Middle frontal gyrus (tissue), 1 donor: ENCODE data around the gene VPS16.

Experiments used
- DNase-seq: peaks from one replicate; pipeline ENCODE4 v3.0.0-alpha.2; 2015; ENCODE audit warnings: low spot score; ENCODE audit errors: extremely low spot score

VPS16 gene

DNA sequence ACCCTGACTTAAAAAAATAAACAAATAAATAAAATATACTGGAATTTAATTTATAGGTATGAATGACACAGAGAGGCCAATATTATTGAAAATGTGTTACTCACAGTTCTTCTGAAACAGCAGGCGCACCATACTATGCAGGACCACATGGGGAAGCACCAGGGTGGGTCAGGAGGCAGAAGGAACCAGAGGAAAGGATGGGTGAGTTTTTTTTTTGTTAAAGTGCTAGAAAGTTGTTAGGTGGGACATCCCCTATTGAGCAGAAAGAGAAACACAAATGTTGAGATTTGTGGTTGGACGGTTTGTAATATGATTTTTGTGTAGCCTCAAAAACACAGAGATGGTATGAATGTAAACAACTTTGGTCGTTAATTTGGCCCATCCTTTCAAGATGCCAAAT lies 58.7 kb downstream of the VPS16 start:
- DNase-seq = no peak

DNA sequence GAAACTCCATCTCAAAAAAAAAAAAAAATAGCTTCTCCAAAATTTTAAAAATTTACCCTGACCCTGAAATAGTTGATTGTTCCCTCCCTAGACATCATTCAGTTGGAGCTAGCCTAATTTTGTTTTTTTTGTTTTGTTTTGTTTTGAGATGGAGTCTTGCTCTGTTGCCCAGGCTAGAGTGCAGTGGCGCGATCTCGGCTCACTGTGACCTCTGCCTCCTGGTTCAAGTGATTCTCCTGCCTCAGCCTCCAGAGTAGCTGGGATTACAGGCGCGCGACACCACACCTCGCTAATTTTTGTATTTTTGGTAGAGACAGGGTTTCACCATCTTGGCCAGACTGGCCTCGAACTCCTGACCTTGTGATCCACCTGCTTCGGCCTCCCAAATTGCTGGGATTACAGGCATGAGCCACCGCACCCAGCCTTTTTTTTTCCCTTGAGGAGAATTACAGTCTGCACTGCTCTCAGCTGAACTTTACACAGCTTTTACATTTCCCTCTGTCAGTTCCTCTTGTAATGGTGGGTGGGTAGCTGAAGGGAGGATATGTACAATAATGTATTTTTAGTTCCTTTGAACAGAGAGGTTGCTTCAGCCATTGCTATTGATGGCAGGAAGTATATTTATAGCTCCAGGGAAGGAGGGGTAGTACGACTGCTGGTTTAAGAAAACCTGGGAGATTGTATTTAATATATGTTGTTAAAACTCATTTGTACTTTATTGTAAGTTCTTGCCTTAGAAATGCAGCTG lies 60.5 kb downstream of the VPS16 start:
- no peak for DNase-seq

DNA sequence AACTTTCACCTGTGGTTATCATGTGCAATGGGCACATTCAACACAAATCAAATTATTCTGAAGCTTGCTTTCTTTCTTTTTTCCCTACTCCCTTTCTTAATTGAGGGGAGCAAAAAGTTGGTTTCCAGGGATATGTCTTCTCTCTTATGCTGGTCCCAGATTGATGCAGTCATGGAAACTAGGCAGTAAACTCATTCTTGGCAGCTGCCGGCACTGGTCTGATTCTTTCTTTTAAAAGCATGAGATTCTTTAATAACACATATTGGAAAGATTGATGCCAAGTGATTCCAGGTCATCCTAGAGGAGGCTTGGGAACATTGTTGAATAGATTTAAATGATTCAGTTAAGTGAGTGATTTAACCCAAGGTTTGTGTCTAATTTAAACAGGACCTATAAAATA lies 61.7 kb downstream of the VPS16 start:
- DNase-seq = no peak

DNA sequence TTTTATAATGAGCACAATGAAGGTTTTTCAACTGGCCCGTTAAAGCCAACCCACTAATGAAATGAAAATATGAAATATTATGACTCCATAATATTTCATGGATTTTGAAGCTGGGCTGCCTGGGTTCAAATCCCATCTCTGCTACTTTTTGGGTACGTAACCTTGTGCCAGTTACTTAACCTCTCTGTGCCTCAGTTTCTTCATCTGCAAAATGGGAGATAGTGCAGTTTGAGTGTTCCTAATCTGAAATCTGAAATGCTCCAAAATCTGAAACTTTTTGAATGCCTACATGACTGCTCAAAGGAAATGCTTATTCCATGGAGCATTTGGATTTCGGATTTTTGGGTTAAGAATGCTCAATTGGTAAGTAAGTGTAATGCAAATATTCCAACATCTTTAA lies 62.3 kb downstream of the VPS16 start:
- DNase-seq = no peak

DNA sequence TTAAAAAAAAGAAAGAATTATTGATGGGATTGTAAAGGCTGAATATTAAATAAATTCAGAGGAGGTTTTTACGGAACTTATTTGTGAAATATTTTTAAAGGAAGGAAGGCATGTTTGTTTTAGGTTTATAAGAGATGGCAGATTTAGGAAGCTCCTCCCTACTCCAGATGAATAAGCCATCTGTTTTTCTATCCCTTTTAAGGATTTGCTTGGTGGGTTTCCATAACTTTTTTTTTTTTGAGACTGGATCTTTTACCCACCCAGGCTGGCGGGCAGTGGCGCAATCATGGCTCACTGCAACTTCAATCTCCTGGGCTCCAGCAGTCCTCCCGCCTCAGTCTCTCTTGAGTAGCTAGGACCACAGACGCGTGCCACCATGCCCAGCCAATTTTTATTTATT lies 63.1 kb downstream of the VPS16 start:
- no peak for DNase-seq

DNA sequence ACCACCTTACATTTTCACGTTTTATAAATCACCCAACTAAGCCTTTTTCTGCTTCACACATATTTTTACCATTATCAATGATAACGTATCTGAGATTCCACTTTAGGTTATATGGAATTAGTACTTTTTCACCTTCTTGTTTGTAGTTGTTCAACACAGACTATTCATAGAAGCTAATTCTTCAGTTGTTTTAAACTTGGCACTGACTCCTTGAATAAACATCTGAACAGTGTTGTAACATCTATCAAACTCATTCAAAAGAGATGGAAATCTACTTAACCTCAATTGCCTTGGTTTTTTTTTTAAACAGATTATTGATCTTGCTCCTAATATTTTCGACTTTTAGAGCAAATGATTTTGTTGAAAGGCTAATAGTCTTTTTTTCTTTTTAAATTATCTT lies 67.0 kb downstream of the VPS16 start:
- DNase-seq = no peak

DNA sequence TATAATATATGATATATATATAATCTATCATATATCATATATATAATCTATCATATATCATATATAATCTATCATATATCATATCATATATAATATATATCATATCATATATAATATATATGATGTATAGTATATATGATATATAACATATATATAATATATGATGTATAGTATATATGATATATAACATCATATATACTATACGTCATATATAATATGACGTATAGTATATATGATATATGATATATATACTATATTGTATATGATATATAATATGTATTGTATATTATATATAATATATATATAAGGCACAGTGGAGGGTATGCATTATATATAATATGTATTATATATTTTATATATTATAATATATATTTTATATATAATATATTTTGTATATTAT lies 69.4 kb downstream of the VPS16 start:
- DNase-seq = no peak

DNA sequence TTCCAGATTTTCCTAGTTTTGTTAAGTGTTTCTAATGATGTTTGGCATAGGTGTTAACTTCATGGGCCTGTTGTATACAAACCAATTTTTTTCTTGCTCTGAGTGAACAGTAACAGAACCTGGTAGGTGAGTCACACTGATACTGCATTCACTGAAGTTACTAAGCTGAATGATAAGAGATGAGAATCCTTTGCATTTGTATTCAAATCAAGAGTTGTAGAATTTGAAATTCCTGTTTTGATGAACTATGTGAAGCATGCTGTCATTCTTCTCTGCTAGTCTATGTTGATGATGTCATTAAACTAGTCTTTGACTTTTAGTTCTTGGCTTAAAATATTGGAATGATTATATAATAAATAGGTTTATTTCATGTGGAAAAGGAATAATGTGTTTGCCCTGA lies 70.7 kb downstream of the VPS16 start:
- DNase-seq = no peak

DNA sequence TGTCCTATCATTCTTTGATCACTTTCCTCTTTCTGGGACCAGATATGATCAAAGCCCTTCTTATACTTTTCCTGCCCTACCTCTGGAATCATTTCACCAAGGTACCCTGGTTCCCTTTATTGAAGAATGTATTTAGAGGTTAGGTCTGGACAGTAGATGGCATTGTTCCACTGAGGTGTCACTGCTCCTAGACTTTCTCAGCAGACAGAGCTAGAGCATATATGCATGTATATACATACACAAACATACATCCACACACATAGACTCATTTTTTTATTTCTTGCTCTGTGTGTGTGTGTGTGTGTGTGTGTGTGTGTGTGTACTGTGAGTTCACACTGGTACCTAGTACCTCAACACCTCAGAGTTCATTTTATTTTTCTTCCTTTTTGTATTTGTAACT lies 73.6 kb downstream of the VPS16 start:
- no peak for DNase-seq
